ENCODE data around the gene CTLA4. TPM values are rescaled to one million over a fixed set of nuclear protein-coding genes. Genes with fewer than 3 reads are reported as not detected.

The CTLA4 gene
- total and polyA plus RNA-seq, 9 donors: 0.14 to 1.1 (median 0.41) TPM; not detected in 5

DNA sequence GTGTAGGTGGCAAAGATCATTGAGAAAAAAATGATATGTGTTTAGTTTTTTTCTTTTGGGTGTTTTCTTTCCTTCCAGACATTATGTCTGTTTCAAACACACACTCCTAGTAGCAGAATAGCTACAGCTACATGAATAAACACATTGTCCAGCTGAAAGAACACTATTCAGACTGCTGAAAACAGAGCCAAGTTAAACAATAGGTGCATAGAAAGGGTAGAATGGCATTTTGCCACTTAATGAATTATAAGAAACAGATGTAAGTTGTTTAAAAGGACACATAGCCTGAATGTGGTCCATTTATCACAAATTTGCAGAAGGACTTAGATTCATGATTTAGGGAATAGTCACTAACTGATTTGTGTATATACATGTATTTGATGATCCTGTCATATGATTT, 20.1 kb downstream of the CTLA4 start:
- Histone ChIP-seq H3K27me3 (ENCODE audit: control insufficient read depth, insufficient read depth, low read length) (no peaks in the 10 kb centered on the region), H3K27ac (ENCODE audit: low read length) (peak overlapping the region; percentile 57), H3K4me1 (ENCODE audit: control insufficient read depth, insufficient read depth, low read length) (peaks cover 9% of the 10 kb centered on the region), H3K9me3 (replicated peaks; ENCODE audit: control insufficient read depth, low read depth, low read length) (no peaks in the 10 kb centered on the region), H3K4me3 (ENCODE audit: low read length) (no peak overlapping the region), H3K36me3 (ENCODE audit: control insufficient read depth, insufficient read depth, low read length) (no peaks in the 10 kb centered on the region)
- peak; percentile 61 for DNase-seq

DNA sequence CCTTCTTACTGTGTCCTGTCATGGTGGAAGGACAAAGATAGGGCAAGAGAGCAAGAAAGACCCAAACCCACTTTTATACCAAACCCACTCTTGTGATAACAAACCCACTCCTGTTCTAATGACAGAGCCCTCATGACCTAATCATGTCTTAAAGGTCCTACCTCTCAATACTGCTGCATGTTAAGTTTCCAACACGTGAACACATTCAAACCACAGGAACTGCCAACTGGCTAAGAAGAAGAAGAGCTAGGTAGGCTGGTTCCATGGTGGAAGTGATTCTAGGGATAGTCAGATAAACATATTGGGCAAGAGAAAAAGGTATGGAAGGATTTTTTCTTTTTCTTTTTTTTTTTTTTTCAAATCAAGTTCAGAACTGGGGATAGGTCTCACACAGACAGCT, 22.0 kb downstream of the CTLA4 start:
- Histone ChIP-seq H3K4me3 (ENCODE audit: low read length) (no peak overlapping the region), H3K27ac (ENCODE audit: low read length) (no peak overlapping the region), H3K27me3 (ENCODE audit: control insufficient read depth, insufficient read depth, low read length) (no peaks in the 10 kb centered on the region), H3K9me3 (replicated peaks; ENCODE audit: control insufficient read depth, low read depth, low read length) (no peaks in the 10 kb centered on the region), H3K36me3 (ENCODE audit: control insufficient read depth, insufficient read depth, low read length) (no peaks in the 10 kb centered on the region), H3K4me1 (ENCODE audit: control insufficient read depth, insufficient read depth, low read length) (peaks cover 16% of the 10 kb centered on the region)
- no peak for DNase-seq
- WGBS (ENCODE audit: insufficient coverage): no CpG with 5 or more reads among the region's 1 CpG

DNA sequence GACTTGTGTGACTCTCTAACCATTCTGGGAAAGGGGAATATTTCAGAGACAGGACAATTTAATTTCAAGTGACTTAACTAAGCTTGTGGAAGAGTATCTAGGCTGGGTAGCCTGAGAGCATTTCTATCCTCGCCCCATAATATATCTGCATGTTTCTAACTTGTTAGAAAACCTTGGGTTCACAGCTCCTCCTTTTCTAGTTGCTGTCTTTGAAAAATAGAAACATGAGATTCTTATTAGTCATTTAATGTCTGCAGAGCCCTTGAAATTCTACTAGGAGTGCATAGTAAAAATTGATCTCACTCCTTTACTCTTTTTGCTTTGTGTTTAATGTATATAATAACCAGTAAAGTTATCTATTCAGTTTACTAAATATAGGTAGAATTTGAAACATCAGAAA, 22.4 kb downstream of the CTLA4 start:
- no peak overlapping the region for H3K4me3 ChIP-seq (ENCODE audit: low read length)
- no peaks in the 10 kb centered on the region for H3K9me3 ChIP-seq (replicated peaks; ENCODE audit: control insufficient read depth, low read depth, low read length)
- no peaks in the 10 kb centered on the region for H3K36me3 ChIP-seq (ENCODE audit: control insufficient read depth, insufficient read depth, low read length)
- H3K4me1 ChIP-seq (ENCODE audit: control insufficient read depth, insufficient read depth, low read length): peaks cover 16% of the 10 kb centered on the region
- H3K27me3 ChIP-seq (ENCODE audit: control insufficient read depth, insufficient read depth, low read length): no peaks in the 10 kb centered on the region
- no peak for DNase-seq
- H3K27ac ChIP-seq (ENCODE audit: low read length): no peak overlapping the region
- WGBS (ENCODE audit: insufficient coverage): no CpG with 5 or more reads among the region's 1 CpG

DNA sequence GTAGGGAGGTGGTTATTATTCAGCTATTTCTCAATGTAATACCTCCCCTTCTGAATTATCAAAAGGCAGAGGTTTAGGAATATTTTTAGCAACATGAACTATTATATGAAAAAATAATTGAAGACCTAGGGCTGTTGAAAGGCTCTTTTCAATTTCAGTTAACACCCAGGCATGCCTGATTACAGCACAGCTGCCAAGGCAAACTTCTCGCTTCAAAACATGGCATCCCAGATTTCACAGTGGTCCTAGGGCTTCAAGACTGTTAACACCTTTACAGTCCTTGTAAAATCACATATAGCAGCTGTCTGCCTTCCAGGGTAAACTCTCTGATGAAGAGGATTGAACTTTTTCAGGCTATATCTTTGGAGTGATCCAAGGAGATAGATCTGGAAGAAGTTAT, 23.2 kb downstream of the CTLA4 start:
- Histone ChIP-seq H3K27me3 (ENCODE audit: control insufficient read depth, insufficient read depth, low read length) (no peaks in the 10 kb centered on the region), H3K4me1 (ENCODE audit: control insufficient read depth, insufficient read depth, low read length) (peaks cover 16% of the 10 kb centered on the region)
- WGBS (ENCODE audit: insufficient coverage): no CpG with 5 or more reads among the region's 1 CpG

DNA sequence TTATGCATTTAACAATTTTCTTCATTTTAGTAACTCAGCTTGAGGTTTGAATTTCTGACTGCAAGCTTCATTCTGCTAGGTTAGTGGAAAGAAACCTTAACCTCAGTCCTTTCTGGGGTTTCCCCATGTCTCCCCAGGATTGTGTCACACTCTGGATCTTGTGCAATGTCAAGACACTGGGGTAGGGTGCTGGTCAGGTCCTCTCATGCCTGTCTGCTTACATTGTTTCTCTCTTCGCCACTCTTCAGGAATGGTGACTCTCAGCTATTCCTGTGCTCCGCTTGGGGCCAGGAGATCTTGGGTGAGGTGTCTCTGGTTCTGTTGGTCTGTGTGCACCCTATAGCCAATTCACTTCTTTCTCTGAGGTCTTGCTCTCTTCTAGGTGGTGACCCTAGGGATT, 23.9 kb downstream of the CTLA4 start:
- Histone ChIP-seq H3K9me3 (replicated peaks; ENCODE audit: control insufficient read depth, low read depth, low read length) (no peaks in the 10 kb centered on the region), H3K27ac (ENCODE audit: low read length) (no peak overlapping the region), H3K4me1 (ENCODE audit: control insufficient read depth, insufficient read depth, low read length) (peaks cover 16% of the 10 kb centered on the region), H3K36me3 (ENCODE audit: control insufficient read depth, insufficient read depth, low read length) (no peaks in the 10 kb centered on the region), H3K27me3 (ENCODE audit: control insufficient read depth, insufficient read depth, low read length) (no peaks in the 10 kb centered on the region), H3K4me3 (ENCODE audit: low read length) (no peak overlapping the region)
- peak; percentile 33 for DNase-seq
- 89% methylated on average over 1 of the region's 2 CpGs for WGBS (ENCODE audit: insufficient coverage)

More for the DNA sequence above, 23.2 kb downstream of the CTLA4 start:
- Histone ChIP-seq H3K27ac (ENCODE audit: low read length) (no peak overlapping the region), H3K36me3 (ENCODE audit: control insufficient read depth, insufficient read depth, low read length) (no peaks in the 10 kb centered on the region), H3K9me3 (replicated peaks; ENCODE audit: control insufficient read depth, low read depth, low read length) (no peaks in the 10 kb centered on the region), H3K4me3 (ENCODE audit: low read length) (no peak overlapping the region)
- no peak for DNase-seq

DNA sequence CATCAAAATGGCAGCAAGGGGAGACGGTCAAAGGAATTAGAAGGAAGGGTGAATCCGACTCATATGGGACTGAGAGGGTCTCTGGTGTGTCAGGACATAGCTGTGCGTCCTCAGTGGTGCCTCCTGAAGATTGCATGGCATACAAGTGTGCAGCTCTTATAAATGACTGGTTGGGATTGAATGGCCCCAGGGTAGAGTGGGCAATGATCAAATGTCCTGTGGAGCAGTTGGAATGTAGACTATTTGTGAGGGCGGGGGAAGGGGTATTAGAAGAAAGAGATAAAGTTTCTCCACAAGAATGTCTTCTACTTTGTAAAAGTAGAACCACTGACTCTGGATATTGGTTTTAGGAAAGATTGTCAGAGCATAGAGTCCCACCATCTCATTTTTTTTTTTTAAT, 24.6 kb downstream of the CTLA4 start:
- WGBS (ENCODE audit: insufficient coverage): 92% methylated on average over 3 of the region's 4 CpGs
- Histone ChIP-seq H3K4me3 (ENCODE audit: low read length) (no peak overlapping the region), H3K27me3 (ENCODE audit: control insufficient read depth, insufficient read depth, low read length) (no peaks in the 10 kb centered on the region), H3K27ac (ENCODE audit: low read length) (no peak overlapping the region), H3K9me3 (replicated peaks; ENCODE audit: control insufficient read depth, low read depth, low read length) (no peaks in the 10 kb centered on the region), H3K4me1 (ENCODE audit: control insufficient read depth, insufficient read depth, low read length) (peaks cover 14% of the 10 kb centered on the region), H3K36me3 (ENCODE audit: control insufficient read depth, insufficient read depth, low read length) (no peaks in the 10 kb centered on the region)
- no peak for DNase-seq

DNA sequence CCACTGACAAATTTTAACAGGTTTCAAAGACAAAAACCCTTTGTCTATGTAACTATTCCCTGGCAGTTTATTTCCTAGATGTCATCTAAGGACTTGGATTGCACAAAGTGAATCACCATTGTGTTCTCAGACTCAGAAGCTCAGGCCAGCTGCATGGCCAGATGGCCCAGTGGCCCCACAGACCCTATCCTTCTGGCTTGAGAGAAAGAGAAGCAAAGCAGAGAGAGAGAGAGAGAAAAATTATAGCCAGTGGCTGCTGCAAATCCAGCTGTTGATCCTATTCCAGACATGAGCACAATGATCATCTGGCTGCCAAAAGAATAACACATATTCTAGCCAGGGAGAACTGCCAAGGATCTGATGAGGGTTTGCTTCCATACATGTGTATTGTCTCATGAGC, 25.8 kb downstream of the CTLA4 start:
- no peak overlapping the region for H3K4me3 ChIP-seq (ENCODE audit: low read length)
- H3K27ac ChIP-seq (ENCODE audit: low read length): no peak overlapping the region
- H3K27me3 ChIP-seq (ENCODE audit: control insufficient read depth, insufficient read depth, low read length): no peaks in the 10 kb centered on the region
- no peaks in the 10 kb centered on the region for H3K36me3 ChIP-seq (ENCODE audit: control insufficient read depth, insufficient read depth, low read length)
- DNase-seq: peak; percentile 99
- peaks cover 14% of the 10 kb centered on the region for H3K4me1 ChIP-seq (ENCODE audit: control insufficient read depth, insufficient read depth, low read length)
- H3K9me3 ChIP-seq (replicated peaks; ENCODE audit: control insufficient read depth, low read depth, low read length): no peaks in the 10 kb centered on the region

DNA sequence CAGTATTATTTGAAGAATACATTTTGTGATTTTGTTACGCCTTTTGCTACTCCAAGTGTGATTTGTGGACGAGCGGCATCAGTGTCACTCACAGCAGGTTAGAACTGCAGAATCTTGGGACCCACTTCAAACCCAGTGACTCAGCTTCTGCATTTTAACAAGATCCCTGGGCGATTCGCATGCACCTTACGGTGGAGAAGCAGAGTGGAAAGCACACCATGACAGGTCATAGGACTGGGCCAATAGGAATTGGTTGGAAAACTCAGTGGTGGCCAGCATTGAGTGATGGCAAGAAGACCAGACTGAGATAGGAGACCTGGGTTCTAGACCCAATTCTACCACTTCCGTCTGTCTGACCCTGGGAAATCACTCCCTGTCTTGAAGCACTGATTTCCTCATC, 26.3 kb downstream of the CTLA4 start:
- Histone ChIP-seq H3K4me3 (ENCODE audit: low read length) (no peak overlapping the region), H3K27me3 (ENCODE audit: control insufficient read depth, insufficient read depth, low read length) (no peaks in the 10 kb centered on the region), H3K4me1 (ENCODE audit: control insufficient read depth, insufficient read depth, low read length) (peaks cover 14% of the 10 kb centered on the region), H3K27ac (ENCODE audit: low read length) (no peak overlapping the region), H3K9me3 (replicated peaks; ENCODE audit: control insufficient read depth, low read depth, low read length) (no peaks in the 10 kb centered on the region), H3K36me3 (ENCODE audit: control insufficient read depth, insufficient read depth, low read length) (no peaks in the 10 kb centered on the region)
- DNase-seq: no peak
- WGBS (ENCODE audit: insufficient coverage): 61% methylated on average over 6 of the region's 7 CpGs

DNA sequence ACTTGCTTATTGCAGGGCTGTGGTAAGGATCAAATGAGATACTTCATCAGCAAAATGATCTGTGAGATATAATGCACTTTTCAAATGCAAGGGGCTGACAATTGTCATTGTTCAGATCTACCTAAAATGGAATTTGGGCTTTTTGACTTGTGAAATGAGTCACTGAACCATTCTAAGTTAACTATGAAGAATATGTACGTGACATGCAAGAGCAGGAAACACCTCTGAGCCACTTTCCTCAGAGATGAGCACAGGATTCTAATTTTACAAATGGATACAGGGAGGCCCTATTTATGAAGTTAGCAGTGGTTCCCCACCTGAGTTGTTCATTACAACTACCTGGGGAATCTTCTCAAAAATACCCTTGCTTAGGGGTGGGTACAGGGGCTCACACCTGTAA, 26.7 kb downstream of the CTLA4 start:
- H3K9me3 ChIP-seq (replicated peaks; ENCODE audit: control insufficient read depth, low read depth, low read length): no peaks in the 10 kb centered on the region
- no peak overlapping the region for H3K4me3 ChIP-seq (ENCODE audit: low read length)
- H3K27me3 ChIP-seq (ENCODE audit: control insufficient read depth, insufficient read depth, low read length): no peaks in the 10 kb centered on the region
- H3K4me1 ChIP-seq (ENCODE audit: control insufficient read depth, insufficient read depth, low read length): peaks cover 14% of the 10 kb centered on the region
- no peaks in the 10 kb centered on the region for H3K36me3 ChIP-seq (ENCODE audit: control insufficient read depth, insufficient read depth, low read length)
- DNase-seq: no peak
- no CpG with 5 or more reads among the region's 1 CpG for WGBS (ENCODE audit: insufficient coverage)
- no peak overlapping the region for H3K27ac ChIP-seq (ENCODE audit: low read length)

DNA sequence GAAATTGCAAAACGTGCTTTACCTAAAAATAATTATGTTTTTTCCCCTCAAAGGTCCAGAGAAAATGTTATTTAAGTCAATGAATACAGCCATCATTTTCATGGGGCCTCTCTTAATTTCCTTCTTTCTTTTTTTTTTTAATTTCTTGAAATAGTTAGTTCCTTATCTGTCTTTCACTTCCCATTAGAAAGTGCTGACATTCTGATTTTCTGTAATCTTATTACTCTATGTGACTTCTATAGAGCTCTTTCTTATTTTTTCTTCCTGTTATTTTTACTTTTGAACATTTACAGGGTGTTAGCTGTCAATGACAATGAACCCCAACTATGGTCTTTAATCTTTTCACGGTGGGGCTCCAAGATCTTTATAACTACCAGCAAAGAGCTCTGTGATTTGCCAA, 30.0 kb downstream of the CTLA4 start:
- peak; percentile 52 for DNase-seq
- Histone ChIP-seq H3K9me3 (replicated peaks; ENCODE audit: control insufficient read depth, low read depth, low read length) (peaks cover 13% of the 10 kb centered on the region), H3K27me3 (ENCODE audit: control insufficient read depth, insufficient read depth, low read length) (no peaks in the 10 kb centered on the region), H3K36me3 (ENCODE audit: control insufficient read depth, insufficient read depth, low read length) (no peaks in the 10 kb centered on the region), H3K4me1 (ENCODE audit: control insufficient read depth, insufficient read depth, low read length) (peaks cover 9% of the 10 kb centered on the region), H3K27ac (ENCODE audit: low read length) (peak overlapping the region; percentile 15), H3K4me3 (ENCODE audit: low read length) (no peak overlapping the region)
- no CpG with 5 or more reads among the region's 2 CpGs for WGBS (ENCODE audit: insufficient coverage)

DNA sequence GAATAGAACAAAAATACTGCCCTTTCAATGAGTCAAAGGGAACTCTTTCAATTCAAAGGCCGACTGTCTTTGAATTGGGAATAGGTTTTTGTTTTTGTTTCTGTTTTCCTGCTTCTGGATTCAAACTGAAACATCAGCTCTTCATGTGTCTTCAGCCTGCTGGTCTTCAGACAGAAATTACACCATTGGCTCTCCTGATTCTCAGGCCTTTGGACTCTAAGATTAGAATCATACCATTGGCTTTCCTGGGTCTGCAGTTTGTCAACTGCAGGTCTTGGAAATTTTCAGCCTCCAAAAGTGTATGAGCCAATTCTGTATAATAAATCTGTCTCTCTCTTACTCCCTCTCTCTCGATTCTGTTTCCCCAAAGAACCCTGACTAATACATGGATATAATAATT, 31.1 kb downstream of the CTLA4 start:
- Histone ChIP-seq H3K9me3 (replicated peaks; ENCODE audit: control insufficient read depth, low read depth, low read length) (peaks cover 18% of the 10 kb centered on the region), H3K4me3 (ENCODE audit: low read length) (no peak overlapping the region), H3K36me3 (ENCODE audit: control insufficient read depth, insufficient read depth, low read length) (no peaks in the 10 kb centered on the region), H3K27ac (ENCODE audit: low read length) (peak overlapping the region; percentile 17), H3K27me3 (ENCODE audit: control insufficient read depth, insufficient read depth, low read length) (no peaks in the 10 kb centered on the region), H3K4me1 (ENCODE audit: control insufficient read depth, insufficient read depth, low read length) (peaks cover 4% of the 10 kb centered on the region)
- DNase-seq: peak; percentile 46
- no CpG with 5 or more reads among the region's 2 CpGs for WGBS (ENCODE audit: insufficient coverage)

All from muscle of leg (tissue), 11 donors.